Fibroblast of the conjunctiva (primary cell): ENCODE measurements around the gene HMGN1.
"Not testable (repeated sequence)": the region's sequence is repeated elsewhere in the genome, so short reads cannot be mapped to it uniquely, and the experiment has no call there.

Experiments used
- DNase-seq: peaks from one replicate; pipeline ENCODE4 v3.0.0-alpha.2; 2010; ENCODE audit warnings: low read depth

HMGN1 gene

GRCh38 chr21:39348355-39349210 is at the start of gene HMGN1:
Gene HMGN1 (minus strand): TSS chr21:39349088. CDS start chr21:39348917, 171 bp downstream.
- DNase-seq: peak; percentile 76

- no peak for DNase-seq
Measured at GRCh38 chr21:39397646-39398385, 48.9 kb upstream of the HMGN1 start.

- no peak for DNase-seq
Measured at GRCh38 chr21:39392981-39393380, 44.1 kb upstream of the HMGN1 start.

GRCh38 chr21:39390212-39390765 is 41.4 kb upstream of the HMGN1 start:
- no peak for DNase-seq

- DNase-seq: no peak
Measured at GRCh38 chr21:39388811-39389155, 39.9 kb upstream of the HMGN1 start.

- DNase-seq: peak; percentile 69
Measured at GRCh38 chr21:39388038-39388810, 39.3 kb upstream of the HMGN1 start.

- peak; percentile 82 for DNase-seq
Measured at GRCh38 chr21:39387461-39388037, 38.7 kb upstream of the HMGN1 start.

- no peak for DNase-seq
Measured at GRCh38 chr21:39386899-39387298, 38.0 kb upstream of the HMGN1 start.

GRCh38 chr21:39386194-39386593 is 37.3 kb upstream of the HMGN1 start:
- peak; percentile 16 for DNase-seq

GRCh38 chr21:39385299-39386145 is 36.6 kb upstream of the HMGN1 start:
- DNase-seq: peak; percentile 77

GRCh38 chr21:39384674-39385298 is 35.9 kb upstream of the HMGN1 start:
- no peak for DNase-seq

- DNase-seq: not testable (repeated sequence)
Measured at GRCh38 chr21:39382096-39382495, 33.2 kb upstream of the HMGN1 start.

GRCh38 chr21:39381009-39381408 is 32.1 kb upstream of the HMGN1 start:
- DNase-seq: no peak

- DNase-seq: peak; percentile 97
Measured at GRCh38 chr21:39379986-39380891, 31.4 kb upstream of the HMGN1 start.

- DNase-seq: no peak
Measured at GRCh38 chr21:39377444-39378050, 28.7 kb upstream of the HMGN1 start.

GRCh38 chr21:39375446-39375845 is 26.6 kb upstream of the HMGN1 start:
- DNase-seq: no peak

- DNase-seq: no peak
Measured at GRCh38 chr21:39374046-39374445, 25.2 kb upstream of the HMGN1 start.

GRCh38 chr21:39373634-39374033 is 24.7 kb upstream of the HMGN1 start:
- DNase-seq: no peak

GRCh38 chr21:39369896-39370288 is 21.0 kb upstream of the HMGN1 start:
- DNase-seq: not testable (repeated sequence)
